ENCODE results near the gene LRMDA.

LRMDA gene

GRCh38 chr10:75703191-75703854 is 271.9 kb downstream of the LRMDA start:
- no peak overlapping the region for H3K18ac ChIP-seq (ENCODE audit: low read length)

DNA sequence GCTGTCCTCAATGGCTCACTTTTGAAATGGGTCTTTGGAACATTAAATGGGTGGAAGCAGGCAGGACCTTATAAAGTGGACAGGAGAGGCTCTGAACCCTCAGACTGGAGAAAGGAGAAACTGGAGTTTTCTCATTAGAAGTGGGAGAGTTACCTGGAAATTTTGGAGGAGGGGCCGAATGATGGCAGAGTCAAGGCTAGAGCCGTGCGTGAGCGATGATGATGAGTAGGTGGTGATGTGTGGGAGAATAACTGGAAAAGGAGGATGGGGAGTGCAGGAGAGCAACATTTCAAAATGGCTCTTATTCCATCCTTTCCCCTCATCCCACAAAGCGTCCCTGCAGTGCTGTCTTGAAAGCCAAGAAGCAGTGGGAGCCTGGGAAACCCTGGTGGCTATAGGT is 274.0 kb downstream of the LRMDA start:
- H2BK15ac ChIP-seq (replicated peaks; ENCODE audit: low read depth) = no peak overlapping the region
- no peak overlapping the region for H3K4me3 ChIP-seq (ENCODE audit: low read length)

More at GRCh38 chr10:75703191-75703854, 271.9 kb downstream of the LRMDA start:
- Histone ChIP-seq H4K5ac (ENCODE audit: low read length) (no peak overlapping the region), H3K27ac (ENCODE audit: low read depth, low read length) (no peak overlapping the region), H2BK15ac (replicated peaks; ENCODE audit: low read depth) (no peak overlapping the region), H3K56ac (ENCODE audit: low read length) (no peak overlapping the region), H2BK5ac (ENCODE audit: low read length) (no peak overlapping the region), H3K4me3 (ENCODE audit: low read length) (no peak overlapping the region), H3K9ac (ENCODE audit: low read length) (no peak overlapping the region), H3K79me2 (ENCODE audit: control insufficient read depth, insufficient read depth, low read length) (no peaks in the 10 kb centered on the region), H3K23ac (ENCODE audit: low read length) (no peak overlapping the region), H3K79me1 (ENCODE audit: low read length) (no peaks in the 10 kb centered on the region), H3K4me2 (ENCODE audit: low read length) (no peak overlapping the region), H3K27me3 (ENCODE audit: insufficient read depth, low read length, poor library complexity) (no peaks in the 10 kb centered on the region), H3K4me1 (ENCODE audit: control insufficient read depth, low read depth, low read length) (no peaks in the 10 kb centered on the region), H3K36me3 (ENCODE audit: control insufficient read depth, insufficient read depth, low read length) (no peaks in the 10 kb centered on the region), H2BK120ac (ENCODE audit: low read depth, low read length) (no peak overlapping the region), H2AK5ac (ENCODE audit: low read length) (no peak overlapping the region), H3K4ac (ENCODE audit: low read depth, low read length) (no peak overlapping the region), H4K8ac (ENCODE audit: low read depth, low read length) (no peak overlapping the region)
- WGBS (ENCODE audit: extremely low coverage, insufficient coverage, low lambda C conversion rate) = no CpG with 5 or more reads among the region's 9 CpGs
- no peak for DNase-seq

GRCh38 chr10:75707080-75707840 is 275.8 kb downstream of the LRMDA start:
- H3K4me2 ChIP-seq (ENCODE audit: low read length) = no peak overlapping the region
- WGBS (ENCODE audit: extremely low coverage, insufficient coverage, low lambda C conversion rate) = no CpG with 5 or more reads among the region's 9 CpGs
- H3K79me2 ChIP-seq (ENCODE audit: control insufficient read depth, insufficient read depth, low read length) = no peaks in the 10 kb centered on the region
- DNase-seq = no peak
- no peak overlapping the region for H3K4ac ChIP-seq (ENCODE audit: low read depth, low read length)
- H3K4me1 ChIP-seq (ENCODE audit: control insufficient read depth, low read depth, low read length) = no peaks in the 10 kb centered on the region
- H2BK120ac ChIP-seq (ENCODE audit: low read depth, low read length) = no peak overlapping the region
- no peaks in the 10 kb centered on the region for H3K79me1 ChIP-seq (ENCODE audit: low read length)
- no peak overlapping the region for H4K5ac ChIP-seq (ENCODE audit: low read length)
- no peak overlapping the region for H3K23ac ChIP-seq (ENCODE audit: low read length)
- no peaks in the 10 kb centered on the region for H3K36me3 ChIP-seq (ENCODE audit: control insufficient read depth, insufficient read depth, low read length)
- no peak overlapping the region for H2BK15ac ChIP-seq (replicated peaks; ENCODE audit: low read depth)
- H3K56ac ChIP-seq (ENCODE audit: low read length) = no peak overlapping the region
- no peak overlapping the region for H3K9ac ChIP-seq (ENCODE audit: low read length)
- no peak overlapping the region for H3K4me3 ChIP-seq (ENCODE audit: low read length)
- no peak overlapping the region for H3K18ac ChIP-seq (ENCODE audit: low read length)
- H2BK5ac ChIP-seq (ENCODE audit: low read length) = no peak overlapping the region
- no peaks in the 10 kb centered on the region for H3K27me3 ChIP-seq (ENCODE audit: insufficient read depth, low read length, poor library complexity)
- H2AK5ac ChIP-seq (ENCODE audit: low read length) = no peak overlapping the region
- no peak overlapping the region for H4K8ac ChIP-seq (ENCODE audit: low read depth, low read length)
- H3K27ac ChIP-seq (ENCODE audit: low read depth, low read length) = no peak overlapping the region

More for the DNA sequence above, 274.0 kb downstream of the LRMDA start:
- no peak overlapping the region for H3K23ac ChIP-seq (ENCODE audit: low read length)
- H3K79me1 ChIP-seq (ENCODE audit: low read length) = no peaks in the 10 kb centered on the region
- no peaks in the 10 kb centered on the region for H3K4me1 ChIP-seq (ENCODE audit: control insufficient read depth, low read depth, low read length)
- no peaks in the 10 kb centered on the region for H3K79me2 ChIP-seq (ENCODE audit: control insufficient read depth, insufficient read depth, low read length)
- H3K36me3 ChIP-seq (ENCODE audit: control insufficient read depth, insufficient read depth, low read length) = no peaks in the 10 kb centered on the region
- H3K4ac ChIP-seq (ENCODE audit: low read depth, low read length) = no peak overlapping the region
- H2BK120ac ChIP-seq (ENCODE audit: low read depth, low read length) = no peak overlapping the region
- no peak overlapping the region for H3K56ac ChIP-seq (ENCODE audit: low read length)
- H3K27me3 ChIP-seq (ENCODE audit: insufficient read depth, low read length, poor library complexity) = no peaks in the 10 kb centered on the region
- no peak overlapping the region for H3K27ac ChIP-seq (ENCODE audit: low read depth, low read length)
- no CpG with 5 or more reads among the region's 5 CpGs for WGBS (ENCODE audit: extremely low coverage, insufficient coverage, low lambda C conversion rate)
- no peak overlapping the region for H4K8ac ChIP-seq (ENCODE audit: low read depth, low read length)
- no peak overlapping the region for H3K4me2 ChIP-seq (ENCODE audit: low read length)
- H3K18ac ChIP-seq (ENCODE audit: low read length) = no peak overlapping the region
- no peak overlapping the region for H2BK5ac ChIP-seq (ENCODE audit: low read length)
- no peak overlapping the region for H3K9ac ChIP-seq (ENCODE audit: low read length)
- H2AK5ac ChIP-seq (ENCODE audit: low read length) = no peak overlapping the region
- DNase-seq = no peak
- H4K5ac ChIP-seq (ENCODE audit: low read length) = no peak overlapping the region

- H3K4me2 ChIP-seq (ENCODE audit: low read length) = no peak overlapping the region
- H3K56ac ChIP-seq (ENCODE audit: low read length) = no peak overlapping the region
- H4K5ac ChIP-seq (ENCODE audit: low read length) = no peak overlapping the region
- H3K9ac ChIP-seq (ENCODE audit: low read length) = no peak overlapping the region
- no peaks in the 10 kb centered on the region for H3K79me2 ChIP-seq (ENCODE audit: control insufficient read depth, insufficient read depth, low read length)
- H3K23ac ChIP-seq (ENCODE audit: low read length) = no peak overlapping the region
- no peaks in the 10 kb centered on the region for H3K79me1 ChIP-seq (ENCODE audit: low read length)
- no peak overlapping the region for H3K4me3 ChIP-seq (ENCODE audit: low read length)
- no peak overlapping the region for H2BK15ac ChIP-seq (replicated peaks; ENCODE audit: low read depth)
- no CpG with 5 or more reads among the region's 9 CpGs for WGBS (ENCODE audit: extremely low coverage, insufficient coverage, low lambda C conversion rate)
- no peaks in the 10 kb centered on the region for H3K36me3 ChIP-seq (ENCODE audit: control insufficient read depth, insufficient read depth, low read length)
- no peak overlapping the region for H2BK5ac ChIP-seq (ENCODE audit: low read length)
- no peak overlapping the region for H4K8ac ChIP-seq (ENCODE audit: low read depth, low read length)
- H2AK5ac ChIP-seq (ENCODE audit: low read length) = no peak overlapping the region
- no peaks in the 10 kb centered on the region for H3K4me1 ChIP-seq (ENCODE audit: control insufficient read depth, low read depth, low read length)
- H3K27ac ChIP-seq (ENCODE audit: low read depth, low read length) = no peak overlapping the region
- no peak overlapping the region for H3K4ac ChIP-seq (ENCODE audit: low read depth, low read length)
- H2BK120ac ChIP-seq (ENCODE audit: low read depth, low read length) = no peak overlapping the region
- no peak overlapping the region for H3K18ac ChIP-seq (ENCODE audit: low read length)
- no peak for DNase-seq
- H3K27me3 ChIP-seq (ENCODE audit: insufficient read depth, low read length, poor library complexity) = no peaks in the 10 kb centered on the region
Measured at GRCh38 chr10:75708060-75708459, 276.6 kb downstream of the LRMDA start.

DNA sequence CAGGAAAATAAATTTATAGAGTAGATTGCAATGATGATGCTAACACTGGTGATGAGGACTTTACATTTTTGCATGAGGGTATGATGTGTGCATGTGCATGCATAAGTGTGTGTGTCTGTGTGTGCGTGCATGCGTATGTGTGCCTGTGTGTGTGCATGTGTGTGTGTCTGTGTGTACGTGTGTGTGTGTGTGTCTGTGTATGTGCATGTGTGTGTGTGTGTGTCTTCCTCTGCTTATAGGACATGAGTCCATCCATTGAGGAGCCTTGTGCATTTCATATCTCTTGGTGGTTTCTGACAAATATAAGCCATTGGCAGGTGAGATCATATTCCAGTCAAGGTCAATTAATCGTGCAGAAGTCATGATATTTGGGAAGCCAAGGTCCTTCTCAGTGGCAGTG is 277.8 kb downstream of the LRMDA start:
- Histone ChIP-seq H3K9ac (ENCODE audit: low read length) (no peak overlapping the region), H4K8ac (ENCODE audit: low read depth, low read length) (no peak overlapping the region), H2AK5ac (ENCODE audit: low read length) (no peak overlapping the region), H2BK5ac (ENCODE audit: low read length) (no peak overlapping the region), H2BK15ac (replicated peaks; ENCODE audit: low read depth) (no peak overlapping the region), H3K23ac (ENCODE audit: low read length) (no peak overlapping the region), H3K4me1 (ENCODE audit: control insufficient read depth, low read depth, low read length) (no peaks in the 10 kb centered on the region), H3K79me2 (ENCODE audit: control insufficient read depth, insufficient read depth, low read length) (no peaks in the 10 kb centered on the region), H3K27ac (ENCODE audit: low read depth, low read length) (no peak overlapping the region), H3K18ac (ENCODE audit: low read length) (no peak overlapping the region), H3K4me3 (ENCODE audit: low read length) (no peak overlapping the region), H3K79me1 (ENCODE audit: low read length) (no peaks in the 10 kb centered on the region), H3K4ac (ENCODE audit: low read depth, low read length) (no peak overlapping the region), H3K27me3 (ENCODE audit: insufficient read depth, low read length, poor library complexity) (no peaks in the 10 kb centered on the region), H3K56ac (ENCODE audit: low read length) (no peak overlapping the region), H4K5ac (ENCODE audit: low read length) (no peak overlapping the region), H2BK120ac (ENCODE audit: low read depth, low read length) (no peak overlapping the region), H3K36me3 (ENCODE audit: control insufficient read depth, insufficient read depth, low read length) (no peaks in the 10 kb centered on the region), H3K4me2 (ENCODE audit: low read length) (no peak overlapping the region)
- no CpG with 5 or more reads among the region's 4 CpGs for WGBS (ENCODE audit: extremely low coverage, insufficient coverage, low lambda C conversion rate)
- no peak for DNase-seq
